ENCODE measurements around the gene LRRN2. TPM values are rescaled to one million over a fixed set of nuclear protein-coding genes. Genes with fewer than 3 reads are reported as not detected.

The LRRN2 gene
- total and polyA plus RNA-seq, 2 of the 8 experiments (the other 6 are each of a cell fraction or from before 2014, with no cell fraction given), result 1.8 to 2.3 TPM

DNA sequence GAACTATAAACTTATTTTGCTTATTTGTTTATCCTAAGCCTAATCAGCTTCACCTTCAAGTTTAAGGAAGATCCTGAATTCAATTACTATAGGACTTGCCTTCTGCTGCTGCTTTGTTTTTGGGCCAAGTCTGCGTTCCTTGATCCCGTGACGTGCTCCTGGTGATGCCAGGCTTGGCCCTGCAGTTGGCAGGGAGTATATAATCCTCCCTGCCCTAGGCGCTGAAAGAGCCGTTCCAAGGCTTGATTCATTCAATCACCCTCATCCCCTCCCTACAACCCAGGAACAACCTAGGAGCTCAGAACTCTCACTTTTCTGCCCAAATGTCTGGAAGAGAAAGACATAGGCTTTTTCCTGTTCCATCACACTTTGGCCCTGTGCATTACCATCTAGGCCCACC, 12.4 kb upstream of the LRRN2 start (continued):
- TF ChIP-seq CHD7 (IDR thresholded peaks at IDR 0.05; ENCODE audit: insufficient replicate concordance, low read length) (no peak), JUND (IDR thresholded peaks at IDR 0.05; ENCODE audit: low read length) (no peak), ATF3 (IDR thresholded peaks at IDR 0.05; ENCODE audit: insufficient read depth, low read depth, low read length) (no peak), SIX5 (IDR thresholded peaks at IDR 0.05; ENCODE audit: low read depth, low read length) (no peak), CHD1 (IDR thresholded peaks at IDR 0.05; ENCODE audit: low read depth, low read length) (no peak), MAFK (IDR thresholded peaks at IDR 0.05; ENCODE audit: low read depth, low read length) (no peak), SP2 (IDR thresholded peaks at IDR 0.05; ENCODE audit: low read length) (no peak), NANOG (IDR thresholded peaks at IDR 0.05; ENCODE audit: insufficient read depth, low read depth, low read length, poor library complexity, severe bottlenecking) (no peak), EGR1 (IDR thresholded peaks at IDR 0.05; ENCODE audit: borderline replicate concordance, low read depth, low read length) (no peak), CTBP2 (IDR thresholded peaks at IDR 0.05; ENCODE audit: borderline replicate concordance, insufficient read depth, insufficient read length, low read length) (no peak), GTF2F1 (IDR thresholded peaks at IDR 0.05; ENCODE audit: borderline replicate concordance, low read depth, low read length) (no peak), POLR2A (IDR thresholded peaks at IDR 0.05; ENCODE audit: control extremely low read depth in 1 of 2, low read depth in 2 of 2, low read length in 2 of 2) (no peak)
